Frontal cortex (tissue), 4 donors: Measurements from ENCODE around the gene GP9. TPM values are rescaled to one million over a fixed set of nuclear protein-coding genes. Genes with fewer than 3 reads are reported as not detected.

Experiments used
- DNase-seq, 2 donors: peaks; one replicate each; pipeline ENCODE4 v3.0.0; 2012; ENCODE audit warnings: low spot score in 2 of 2
- FAIRE-seq: peaks from 2 replicates; lab custom pipeline; 2012; peaks lifted over from hg19 to GRCh38; lab: Jason Lieb, UNC
- total RNA-seq: library from RNA; depleted of rRNA; stranded (reverse); fragments of >200 nt; gene quantifications from one replicate; pipeline ENCODE4 v1.2.3, GENCODE V29; 2014
- donor health status: control.
- donor health status: control.
- donor health status: control.

GP9 gene
- total RNA-seq, result not detected

DNA sequence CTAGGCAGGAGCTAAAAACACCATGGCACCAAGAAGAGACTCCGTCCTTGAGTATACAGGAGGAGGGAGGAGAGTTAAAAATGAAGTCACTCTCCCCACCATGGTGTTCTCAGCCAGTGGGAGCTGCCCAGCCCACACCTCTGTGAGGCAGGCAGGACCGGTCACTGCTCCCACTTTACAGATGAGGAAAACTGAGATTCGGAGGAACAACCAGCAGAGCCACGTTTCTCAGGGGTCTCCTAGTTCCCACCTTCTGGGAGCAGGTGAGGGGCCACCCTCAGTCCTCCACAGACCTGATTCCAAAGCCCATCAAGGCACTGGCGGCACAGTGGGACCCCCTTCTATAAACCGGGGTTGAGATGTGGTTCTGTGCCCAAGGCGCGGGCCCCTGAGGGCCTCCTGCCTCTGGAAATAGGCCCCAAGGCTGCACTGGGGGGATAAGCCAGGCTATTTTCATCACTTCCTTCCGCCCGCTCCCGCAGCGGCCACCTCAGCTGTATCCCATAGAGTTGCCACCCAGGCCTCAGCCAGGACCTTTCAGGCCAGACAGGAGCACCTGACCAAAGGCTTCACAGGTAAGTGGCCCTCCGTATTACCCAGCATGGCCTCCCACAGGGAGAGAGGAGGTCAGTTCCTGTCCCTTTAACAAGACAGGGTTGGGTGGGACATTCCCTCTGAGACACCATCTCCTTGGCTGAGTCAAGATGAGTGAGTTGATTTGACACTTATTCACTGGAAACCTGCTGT, at the start of gene GP9:
Gene GP9 (plus strand): TSS at position 504 of the 747 bp plus-strand sequence. CDS start 961 bp downstream, outside the sequence.
- FAIRE-seq, result no peak

DNA sequence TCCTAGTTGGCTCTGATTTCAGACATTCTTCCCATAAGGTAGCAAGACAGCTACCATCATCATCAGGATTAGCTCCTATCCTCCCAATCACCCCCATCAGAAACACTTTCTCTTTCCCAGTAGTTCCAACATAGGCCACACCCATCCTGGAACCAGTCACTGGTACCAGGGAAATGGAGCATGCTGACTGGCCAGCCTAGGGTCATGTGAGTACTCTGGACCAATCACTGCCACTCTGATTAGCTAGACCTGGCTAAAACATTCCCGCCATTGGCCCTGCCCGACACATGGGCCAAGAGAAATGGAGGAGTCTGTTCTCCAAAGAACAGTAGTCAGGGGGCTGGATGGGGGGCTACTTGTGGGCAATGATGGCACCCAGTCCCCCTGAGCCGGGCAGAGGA, 47.1 kb upstream of the GP9 start:
- DNase-seq, result no peak
- FAIRE-seq, result no peak

More for the DNA sequence above, at the start of gene GP9:
- no peak for DNase-seq

DNA sequence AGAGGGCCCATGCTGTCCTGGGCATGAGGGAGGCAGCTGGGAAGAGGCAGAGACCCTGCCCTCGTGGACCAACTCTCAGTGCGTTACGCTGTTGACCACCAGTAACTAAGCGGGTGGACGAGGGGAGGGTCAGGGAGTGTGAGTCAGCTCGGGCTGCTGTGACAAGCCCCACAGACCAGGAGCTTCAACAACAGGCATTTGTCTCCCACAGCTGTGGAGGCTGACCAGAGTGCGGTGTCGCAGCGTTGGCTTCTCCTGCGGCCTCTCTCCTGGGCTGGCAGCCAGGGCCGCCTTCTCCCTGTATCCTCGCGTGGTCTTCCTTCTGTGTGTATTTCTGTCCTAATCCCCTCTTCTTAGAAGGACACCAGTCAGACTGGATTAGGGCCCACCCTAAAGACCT, 46.4 kb upstream of the GP9 start:
- FAIRE-seq (no peak), DNase-seq (peak in 1 of 2 donors; percentile 57)

DNA sequence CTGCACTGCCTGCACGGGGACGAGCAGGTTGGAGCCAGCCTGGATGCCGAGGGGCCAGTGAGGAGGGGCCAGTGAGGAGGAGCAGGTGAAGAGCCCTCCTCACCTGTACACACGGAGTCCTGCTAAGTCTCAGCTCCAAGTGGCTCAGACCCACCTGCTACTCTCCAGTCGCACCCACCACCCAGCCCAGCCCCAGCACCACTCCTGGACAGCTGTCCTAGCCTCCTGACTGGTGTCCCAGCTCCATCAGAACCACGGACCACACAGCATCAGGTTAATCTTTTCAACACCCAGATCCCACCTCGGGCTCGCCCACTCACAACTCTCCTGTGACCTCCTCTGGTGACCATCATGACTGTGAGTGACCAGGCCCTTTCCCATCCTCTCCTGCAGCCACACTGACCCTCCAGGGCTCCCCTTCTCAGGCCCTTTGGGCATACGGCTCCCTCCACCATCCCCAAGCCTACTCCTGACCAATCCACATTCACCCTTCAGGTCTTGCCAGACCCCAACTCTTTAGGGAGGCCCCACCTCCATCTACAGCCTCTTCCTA, 45.7 kb upstream of the GP9 start:
- DNase-seq (no peak), FAIRE-seq (no peak)

DNA sequence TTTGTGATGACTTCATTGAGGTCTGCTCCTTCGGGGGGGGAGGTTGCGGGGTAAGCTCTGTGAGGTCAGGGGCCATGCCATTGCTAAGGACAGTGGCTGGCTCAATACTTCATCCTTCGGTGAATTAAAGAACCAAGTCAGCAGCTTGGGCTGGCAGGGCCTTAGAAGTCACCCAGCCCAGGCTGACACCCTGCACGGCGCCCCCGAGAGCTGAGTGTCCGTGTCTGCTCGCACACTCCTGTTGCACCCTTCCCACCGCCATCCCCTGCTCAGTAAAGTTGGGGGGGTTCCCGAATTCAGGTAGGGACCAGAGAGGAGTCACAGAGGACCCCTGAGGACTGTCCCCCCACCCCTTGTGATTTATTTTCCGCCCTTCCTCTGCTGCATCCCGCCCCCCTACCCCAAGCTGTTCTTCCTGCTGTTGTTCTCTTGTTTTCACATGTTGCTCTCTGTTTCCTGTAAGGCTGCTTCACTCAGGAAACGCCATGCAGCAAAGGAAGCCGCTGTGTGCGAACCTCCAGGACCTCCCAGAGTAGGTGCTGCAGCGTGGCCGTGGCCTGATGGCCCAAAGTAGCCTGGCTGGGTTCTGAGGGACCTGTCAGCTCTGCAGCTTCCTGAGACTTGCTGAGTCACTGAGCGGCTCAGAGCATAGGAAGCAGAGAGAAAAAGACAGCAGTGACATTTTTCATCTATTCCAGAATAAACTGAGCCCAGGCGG, 45.0 kb upstream of the GP9 start:
- peak in 1 of 2 donors; percentile 51 for DNase-seq
- no peak for FAIRE-seq

DNA sequence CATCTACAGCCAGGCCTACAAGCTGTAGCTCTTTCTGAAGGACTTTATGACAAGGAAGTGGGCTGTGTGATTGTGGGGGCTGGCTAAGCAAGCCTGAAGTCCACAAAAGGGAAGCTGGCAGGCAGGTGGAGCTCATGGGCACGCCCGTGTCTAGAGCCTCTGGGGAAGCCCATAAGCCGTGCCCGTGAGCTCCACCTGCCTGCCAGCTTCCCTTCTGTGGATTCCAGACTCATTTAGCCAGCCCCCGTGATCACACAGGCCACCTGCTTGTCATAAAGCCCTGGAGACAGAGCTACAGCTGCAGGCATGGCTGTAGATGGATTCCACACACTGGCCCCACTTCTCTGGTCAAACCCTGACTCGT, 44.2 kb upstream of the GP9 start:
- DNase-seq (peak in 1 of 2 donors; percentile 52), FAIRE-seq (no peak)

DNA sequence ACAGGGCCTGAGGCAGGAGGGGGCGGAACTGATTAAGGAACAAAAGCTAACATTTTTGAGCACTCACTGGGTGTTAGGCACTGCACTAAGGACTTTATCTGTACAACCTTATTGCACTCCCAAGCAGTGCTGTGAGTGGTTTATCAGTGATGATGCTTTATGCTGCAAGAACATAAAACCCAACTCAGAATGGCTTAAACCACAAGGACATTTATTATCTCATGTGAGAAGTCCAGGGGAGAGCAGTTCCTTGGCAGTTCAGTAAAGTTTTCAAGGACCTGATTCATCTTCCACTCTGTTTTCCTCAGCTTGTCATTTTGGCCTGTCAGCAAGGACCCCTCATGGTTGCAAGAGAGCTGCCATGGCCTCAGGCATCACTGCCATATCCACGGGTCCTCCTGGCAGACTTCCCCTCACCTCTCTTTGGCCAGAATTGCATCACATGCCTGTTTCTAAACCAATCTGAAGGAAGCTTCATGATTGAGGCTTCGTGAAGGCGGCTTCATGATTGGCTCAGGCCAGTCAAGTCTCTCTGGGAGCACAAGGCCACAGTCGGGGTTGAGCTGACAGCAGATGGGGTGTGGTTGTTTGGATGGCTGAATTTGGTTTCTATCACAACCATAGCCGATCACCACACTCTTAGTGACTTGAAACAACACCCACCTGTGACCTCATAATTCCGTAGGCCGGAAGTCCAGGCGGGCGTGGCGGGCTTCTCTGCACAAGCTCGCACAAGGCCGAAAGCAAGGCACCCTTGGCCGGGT, 43.7 kb upstream of the GP9 start:
- DNase-seq (no peak), FAIRE-seq (no peak)

DNA sequence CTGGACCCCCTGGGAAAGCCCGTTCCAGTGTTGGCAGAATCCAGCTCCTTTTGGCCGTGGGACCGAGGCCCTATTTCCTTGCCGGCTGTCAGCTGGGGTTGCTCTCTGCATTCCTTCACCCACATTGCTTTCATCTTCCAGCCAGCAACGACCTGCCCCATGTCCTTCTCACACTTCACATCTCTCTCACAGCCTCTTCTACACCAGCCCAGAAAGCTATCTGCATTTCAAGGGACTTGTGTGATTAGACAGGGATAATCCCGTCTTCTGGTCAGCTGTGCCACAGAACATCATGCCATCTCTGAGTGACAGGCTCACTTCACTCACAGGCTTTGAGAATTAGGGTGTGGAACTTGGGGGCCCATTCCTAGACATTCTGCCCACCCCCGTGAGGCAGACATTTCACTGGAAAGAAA, 43.1 kb upstream of the GP9 start:
- no peak for FAIRE-seq
- no peak for DNase-seq

DNA sequence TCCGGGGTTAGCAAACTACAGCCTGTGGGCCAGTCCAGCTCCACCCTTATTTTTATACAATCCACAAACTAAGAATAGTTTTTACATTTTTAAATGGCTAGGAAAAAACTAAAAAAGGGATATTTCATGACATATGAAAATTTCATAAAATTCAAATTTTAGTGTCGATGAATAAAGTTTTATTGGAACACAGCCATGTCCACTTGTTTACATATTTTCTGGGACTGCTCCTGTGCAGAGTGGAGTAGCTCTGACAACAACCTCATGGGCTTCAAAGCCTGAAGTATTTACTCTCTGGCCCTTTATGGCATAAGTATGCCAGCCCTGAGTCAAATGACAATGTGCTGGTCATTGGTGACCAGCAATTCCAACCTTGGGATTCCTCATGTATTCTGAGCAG, 42.3 kb upstream of the GP9 start:
- FAIRE-seq, result no peak
- DNase-seq, result no peak

DNA sequence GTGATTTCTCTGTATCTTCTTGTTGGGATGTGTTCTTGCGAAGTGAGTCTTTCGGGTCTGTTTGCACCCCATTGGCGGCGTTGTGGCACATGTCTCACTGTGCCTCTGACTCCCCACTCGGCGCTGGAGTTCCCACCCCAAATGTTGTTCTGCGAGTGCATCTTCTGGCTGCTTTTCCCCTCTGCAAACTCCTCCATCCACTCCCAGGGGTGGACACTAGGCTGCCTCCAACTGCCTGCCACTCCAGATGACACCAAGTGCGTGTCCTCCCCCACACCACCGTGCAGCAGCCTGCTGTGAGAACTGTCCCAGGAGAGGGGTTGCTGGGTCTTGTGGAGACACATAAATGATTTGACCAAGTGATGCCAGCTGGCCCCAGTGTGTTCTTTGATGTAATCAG, 41.8 kb upstream of the GP9 start:
- no peak for FAIRE-seq
- no peak for DNase-seq

DNA sequence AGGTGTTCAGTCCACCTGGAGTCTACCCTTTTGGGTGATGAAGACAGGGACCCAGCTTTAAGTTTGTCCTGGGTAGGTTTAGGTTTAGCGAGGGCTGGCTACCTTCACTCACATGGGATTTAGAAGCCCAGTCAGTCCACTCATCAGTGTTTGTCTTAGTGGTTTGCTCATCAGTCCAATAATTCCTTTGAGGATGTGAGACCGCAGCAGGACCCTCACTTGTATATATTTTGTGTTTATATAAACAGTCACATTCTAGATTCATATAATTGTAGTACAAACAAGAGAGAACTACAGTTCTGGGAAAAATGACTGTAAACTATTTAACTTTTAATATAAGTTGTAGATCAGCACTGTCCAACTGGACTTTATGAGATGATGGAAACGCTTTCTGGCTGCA, 41.3 kb upstream of the GP9 start:
- no peak for DNase-seq
- no peak for FAIRE-seq

DNA sequence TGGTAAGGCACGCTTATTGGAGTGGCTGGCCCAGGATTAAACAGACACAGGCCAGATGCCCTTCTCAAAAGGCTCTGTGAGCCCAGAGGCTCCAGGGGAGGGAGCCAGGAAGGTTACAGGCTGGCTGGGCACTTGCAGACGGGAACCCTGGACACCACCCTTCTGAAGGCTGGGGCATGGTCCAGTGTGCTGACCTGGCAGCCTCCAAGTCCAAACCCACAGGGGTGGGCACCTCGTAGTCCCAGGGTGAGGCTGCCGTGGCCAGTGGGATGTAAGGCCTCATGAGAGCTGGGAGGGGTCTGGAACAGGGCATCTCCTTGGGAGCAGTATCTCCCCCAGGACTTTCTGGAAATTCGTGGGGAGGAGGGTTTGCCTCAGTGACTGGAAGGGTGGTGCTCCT, 39.9 kb upstream of the GP9 start:
- DNase-seq, result no peak
- FAIRE-seq, result no peak

DNA sequence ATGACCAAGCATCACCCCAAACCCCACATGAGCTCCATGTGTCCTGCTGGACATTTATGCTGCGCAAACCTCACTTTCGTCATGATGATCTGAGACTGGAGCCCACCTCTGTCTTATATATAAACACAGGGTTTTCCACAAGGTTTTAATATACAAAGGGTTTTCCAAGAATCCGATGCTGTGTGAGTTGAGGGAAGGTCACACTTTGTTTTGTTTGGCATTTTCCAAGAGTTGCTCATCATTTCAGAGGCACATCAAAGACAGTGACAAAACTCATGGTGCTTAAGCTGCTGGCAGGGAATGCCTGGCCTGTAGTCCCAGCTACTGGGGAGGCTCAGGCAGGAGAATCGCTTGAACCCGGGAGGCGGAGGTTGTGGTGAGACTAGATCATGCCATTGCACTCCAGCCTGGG, 39.4 kb upstream of the GP9 start:
- DNase-seq, result no peak
- FAIRE-seq, result no peak

DNA sequence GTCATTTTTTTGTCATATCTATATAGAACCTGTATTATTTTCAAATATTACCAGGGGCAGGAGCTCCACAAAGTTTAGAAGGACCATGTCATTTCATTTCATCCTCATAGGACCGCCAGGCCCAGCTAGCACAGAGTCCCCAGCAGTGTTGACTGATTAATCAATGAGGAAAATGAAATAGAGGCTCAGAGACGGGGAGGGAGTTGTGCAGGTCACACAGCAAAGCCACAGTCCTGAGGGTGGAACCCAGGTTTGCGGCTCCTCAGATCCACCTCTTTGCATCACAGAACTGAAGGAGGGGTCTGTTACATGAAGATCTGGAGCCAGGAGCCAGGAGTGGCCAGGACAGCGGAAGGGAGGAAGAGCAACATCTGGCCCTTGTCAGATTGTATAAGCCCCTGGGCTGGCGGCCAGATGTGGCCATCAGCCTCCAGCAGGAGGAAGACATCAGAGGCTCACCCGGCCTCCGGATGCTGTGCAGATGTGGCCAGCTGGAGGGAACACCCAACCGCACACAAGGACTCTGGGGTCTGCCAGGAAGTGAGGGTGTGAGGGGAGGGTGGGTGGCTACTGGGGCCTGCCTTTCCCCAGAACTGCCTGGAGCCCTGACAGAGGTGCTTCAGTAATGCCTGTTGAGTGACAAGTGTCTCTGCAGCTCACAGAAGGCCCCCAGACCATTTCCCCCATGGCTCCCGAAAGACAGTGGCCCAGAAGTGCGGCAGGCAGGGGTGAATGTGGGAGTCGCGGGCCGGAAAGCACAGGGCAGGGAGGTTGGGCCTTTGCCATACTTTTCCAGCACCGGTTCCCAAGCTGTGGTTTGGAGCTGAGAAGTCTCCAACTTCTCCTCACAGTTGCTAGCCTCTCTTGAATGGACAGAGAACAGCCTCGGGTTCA, 38.2 kb upstream of the GP9 start:
- no peak for FAIRE-seq
- no peak for DNase-seq

DNA sequence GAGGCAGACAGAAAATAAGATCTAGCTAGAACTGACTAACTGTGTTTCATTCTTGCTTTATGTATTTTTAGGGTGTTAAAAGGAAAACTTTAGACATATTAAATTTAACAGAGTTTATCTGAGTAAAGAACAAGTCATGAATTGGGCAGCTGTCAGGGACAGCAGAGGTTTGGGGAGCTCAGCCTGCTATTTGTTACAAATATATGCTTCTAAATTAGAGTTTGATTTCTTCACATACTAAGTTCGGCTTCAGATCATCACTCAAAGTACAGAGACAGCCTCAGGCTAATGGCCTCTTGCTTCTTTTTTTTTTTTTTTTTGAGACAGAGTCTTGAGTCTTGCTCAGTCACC, 37.6 kb upstream of the GP9 start:
- FAIRE-seq (no peak), DNase-seq (no peak)

DNA sequence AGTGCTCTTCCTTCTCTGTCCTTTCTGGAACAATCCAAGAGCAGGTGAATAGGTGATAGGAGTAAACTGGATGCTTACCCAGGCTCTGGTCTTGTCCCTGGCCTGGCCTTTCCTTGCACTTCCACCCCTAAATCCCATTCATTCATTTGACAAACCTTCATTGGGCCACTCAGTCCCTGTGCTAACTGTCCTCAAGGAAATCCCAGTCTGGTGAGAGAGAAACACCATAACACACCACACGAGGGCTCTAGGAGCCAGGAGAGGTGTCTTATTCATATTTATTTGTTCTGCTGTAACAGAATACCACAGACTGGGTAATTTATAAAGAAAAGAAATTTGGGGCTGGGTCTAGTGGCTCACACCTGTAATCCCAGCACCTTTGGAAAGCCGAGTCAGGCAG, 36.7 kb upstream of the GP9 start:
- DNase-seq (no peak), FAIRE-seq (no peak)

DNA sequence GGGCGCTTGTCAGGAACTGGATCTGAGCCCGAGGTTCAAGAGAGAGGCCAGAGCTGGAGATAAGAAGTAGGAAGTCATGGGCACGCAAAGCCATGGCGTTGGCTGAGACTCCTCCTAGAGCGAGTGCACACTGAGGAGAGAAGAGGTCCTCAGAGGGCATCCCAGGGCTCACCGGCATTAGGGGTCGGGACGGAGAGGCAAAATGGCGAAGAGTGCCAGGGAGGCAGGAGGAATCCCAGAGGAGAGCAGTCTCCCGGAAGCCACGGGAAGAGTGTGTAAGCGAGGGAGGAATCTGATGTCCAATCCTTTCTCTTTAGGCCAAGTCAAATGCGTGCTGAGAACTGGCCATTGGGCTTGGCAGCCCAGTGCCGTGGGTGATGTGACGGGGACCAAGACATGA, 35.5 kb upstream of the GP9 start:
- FAIRE-seq (no peak), DNase-seq (no peak)

DNA sequence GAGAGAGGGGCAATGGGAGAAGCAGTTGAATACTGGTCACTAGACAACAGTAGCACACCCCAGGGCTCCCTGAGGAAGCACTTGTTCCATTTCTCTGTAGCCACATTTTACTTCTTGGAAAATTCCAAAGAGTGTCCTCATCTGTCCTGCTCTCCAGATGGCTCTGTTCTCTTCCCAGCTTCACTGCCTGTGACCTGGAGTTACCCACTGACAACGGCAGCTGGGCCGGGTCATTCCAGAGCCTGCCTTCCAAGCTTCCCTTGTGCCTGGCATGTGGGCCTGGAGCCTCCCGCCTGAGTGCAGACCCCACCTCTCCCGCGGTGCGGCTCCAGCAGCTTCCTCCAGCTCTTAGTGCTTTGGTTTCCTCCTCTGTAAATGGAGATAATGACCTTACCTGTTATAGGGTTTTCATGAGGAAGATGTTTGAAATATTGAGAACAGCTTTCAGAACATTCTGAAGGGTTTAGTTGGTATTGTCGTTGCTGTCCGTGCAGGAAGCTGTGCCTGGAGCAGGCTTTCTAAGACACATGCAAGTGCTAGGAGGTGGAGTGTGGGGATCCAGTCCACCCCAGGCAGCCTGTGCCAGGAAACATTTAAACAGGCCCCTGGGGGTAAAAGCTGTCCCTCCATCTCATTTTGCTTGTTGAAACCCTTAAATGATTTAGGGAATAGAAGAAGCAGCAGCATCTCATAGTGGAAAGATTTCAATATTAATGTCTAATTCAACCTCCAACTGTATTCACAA, 34.7 kb upstream of the GP9 start:
- DNase-seq (peak in 1 of 2 donors; percentile 65), FAIRE-seq (no peak)
